GM21367 (cell line): ENCODE measurements around the gene DKK2.
A peak's percentile ranks its signal among the peaks of the same experiment; 100 is the strongest.
"Not testable (repeated sequence)": the region's sequence is repeated elsewhere in the genome, so short reads cannot be mapped to it uniquely, and the experiment has no call there.

Experiments used
- ATAC-seq: cut with Tn5 transposase; IDR thresholded peaks from one replicate; pipeline ENCODE4 v1.9.1; 2021; ENCODE audit not compliant: unreplicated experiment

DKK2 gene

GRCh38 chr4:106914223-106914622, 121.9 kb downstream of the DKK2 start:
- no peak for ATAC-seq

GRCh38 chr4:106909486-106910188, 126.5 kb downstream of the DKK2 start:
- ATAC-seq: no peak

DNA sequence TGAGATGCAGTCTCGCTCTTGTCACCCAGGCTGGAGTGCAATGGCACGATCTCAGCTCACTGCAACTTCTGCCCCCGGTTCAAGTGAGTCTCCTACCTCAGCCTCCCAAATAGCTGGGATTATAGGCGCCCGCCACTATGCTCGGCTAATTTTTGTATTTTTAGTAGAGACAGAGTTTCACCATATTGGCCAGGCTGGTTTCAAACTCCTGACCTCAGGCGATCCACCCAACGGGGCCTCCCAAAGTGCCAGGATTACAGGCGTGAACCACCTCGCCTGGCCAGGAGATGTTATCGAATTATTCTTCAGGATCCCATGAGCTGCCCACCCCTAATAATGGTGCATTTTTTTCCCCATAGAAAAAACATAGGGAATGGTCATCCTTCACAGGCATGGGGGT, 128.1 kb downstream of the DKK2 start:
- ATAC-seq: not testable (repeated sequence)

DNA sequence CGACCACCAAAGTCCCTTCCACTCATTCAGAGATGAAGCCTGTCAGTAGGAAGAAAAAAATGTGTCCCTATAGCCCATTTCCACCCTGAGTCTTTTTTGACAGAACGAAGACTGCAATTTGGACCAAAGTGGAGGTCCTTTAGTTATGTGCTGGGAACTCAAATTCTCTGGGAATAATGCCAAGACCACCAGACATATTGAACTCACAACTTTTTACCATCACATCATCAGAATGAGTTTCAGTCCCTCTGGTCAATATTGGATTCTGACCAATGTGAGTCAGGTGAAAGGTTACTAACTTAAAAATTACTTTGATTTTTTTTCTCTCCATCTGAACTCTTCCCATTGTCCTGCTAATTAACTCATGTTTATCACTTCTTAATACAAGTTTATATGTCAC, 128.9 kb downstream of the DKK2 start:
- ATAC-seq: no peak

DNA sequence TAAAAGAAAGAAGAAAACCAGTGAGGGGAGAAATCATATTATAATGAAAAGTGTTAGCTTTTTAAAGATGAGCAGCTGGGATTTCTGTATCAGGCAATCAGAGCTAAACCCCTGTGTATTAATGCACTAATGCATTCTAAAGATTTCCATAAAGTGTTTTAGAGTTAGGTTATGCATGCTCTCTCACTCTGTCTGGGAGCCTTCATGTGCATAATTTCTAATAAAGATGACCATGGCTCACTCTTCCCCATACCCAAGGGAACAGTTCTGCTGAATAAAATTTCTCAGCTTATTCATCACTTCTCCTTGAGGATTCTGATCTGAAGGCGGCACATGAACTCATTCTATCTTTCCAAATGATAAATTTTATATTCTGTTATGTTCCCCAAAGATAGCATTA, 129.4 kb downstream of the DKK2 start:
- no peak for ATAC-seq

GRCh38 chr4:106898621-106899230, 137.4 kb downstream of the DKK2 start:
- ATAC-seq: peak; percentile 89

DNA sequence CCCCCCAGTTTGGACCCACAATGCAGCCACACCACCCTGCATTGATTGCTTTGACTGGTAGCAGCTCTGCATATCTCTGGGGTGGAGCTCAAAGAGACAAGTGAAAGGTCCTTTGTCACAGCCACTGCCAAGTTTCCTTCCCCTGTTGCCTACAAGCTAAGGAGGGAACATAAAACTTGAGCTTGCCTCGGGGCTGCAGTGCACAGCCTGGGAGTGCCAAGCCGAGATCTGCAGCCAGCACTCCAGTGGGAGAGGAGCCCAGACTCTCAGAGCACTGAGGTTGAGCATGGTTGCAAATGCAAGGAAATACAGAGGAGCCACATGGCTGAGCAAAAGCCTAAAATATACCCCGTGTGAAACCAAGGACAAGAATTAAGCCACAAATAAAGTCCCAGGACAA, 142.2 kb downstream of the DKK2 start:
- no peak for ATAC-seq

GRCh38 chr4:106893395-106893881, 142.7 kb downstream of the DKK2 start:
- no peak for ATAC-seq

GRCh38 chr4:106892786-106893185, 143.3 kb downstream of the DKK2 start:
- no peak for ATAC-seq

DNA sequence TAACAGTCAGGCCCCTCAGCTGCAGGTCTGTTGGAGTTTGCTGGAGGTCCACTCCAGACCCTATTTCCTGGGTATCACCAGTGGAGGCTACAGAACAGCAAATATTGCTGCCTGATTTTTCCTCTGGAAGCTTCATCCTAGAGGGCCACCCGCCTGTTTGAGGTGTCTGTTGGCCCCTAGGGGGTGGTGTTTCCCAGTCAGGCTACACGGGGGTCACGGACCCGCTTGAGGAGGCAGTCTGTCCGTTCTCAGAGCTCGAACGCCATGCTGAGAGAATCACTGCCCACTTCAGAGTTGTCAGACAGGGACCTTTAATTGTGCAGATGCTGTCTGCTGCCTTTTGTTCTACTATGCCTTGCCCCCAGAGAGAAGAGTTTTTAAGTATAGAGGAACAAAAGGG, 160.8 kb downstream of the DKK2 start:
- ATAC-seq: no peak
